HEK293 (cell line): ENCODE results near the gene MYLK3.

Experiments
- GLI2 ChIP-seq: fragments of 450-650 bp; formaldehyde crosslinking; IDR thresholded peaks from 2 replicates; pipeline ENCODE4; 2017; ENCODE audit warnings: missing biosample characterization, missing genetic modification characterization, low read depth, borderline replicate concordance
- IKZF3 ChIP-seq: fragments of 450-650 bp; IDR thresholded peaks from 2 replicates; pipeline ENCODE4 v1.5.0; 2018; ENCODE audit warnings: missing biosample characterization, mild to moderate bottlenecking, missing genetic modification characterization, moderate library complexity
- KLF7 ChIP-seq: fragments of 450-650 bp; formaldehyde crosslinking; IDR thresholded peaks from 2 replicates; pipeline ENCODE4 v1.5.1; 2016; ENCODE audit warnings: missing biosample characterization, missing genetic modification characterization, borderline replicate concordance
- MEIS1 ChIP-seq: sonication (generic); formaldehyde crosslinking; IDR thresholded peaks from 2 replicates; pipeline ENCODE4 v1.8.1; 2022; ENCODE audit warnings: missing genetic modification reagents, mild to moderate bottlenecking, borderline replicate concordance
- SALL2 ChIP-seq: fragments of 450-650 bp; formaldehyde crosslinking; IDR thresholded peaks from 2 replicates; pipeline ENCODE4 v1.5.0; 2017; ENCODE audit warnings: missing biosample characterization, mild to moderate bottlenecking, missing genetic modification characterization, borderline replicate concordance
- SCRT2 ChIP-seq: fragments of 450-650 bp; formaldehyde crosslinking; IDR thresholded peaks from 2 replicates; pipeline ENCODE4 v1.5.1; 2016; ENCODE audit warnings: missing biosample characterization, missing genetic modification characterization
- TCF7L2 ChIP-seq: IDR thresholded peaks from 2 replicates; pipeline ENCODE4 v1.6.1; 2011; ENCODE audit warnings: low read depth, mild to moderate bottlenecking, inconsistent platforms, low read length, moderate library complexity, borderline replicate concordance
- TSHZ1 ChIP-seq: fragments of 450-650 bp; formaldehyde crosslinking; IDR thresholded peaks from 2 replicates; pipeline ENCODE4 v1.5.1; 2016; ENCODE audit warnings: missing biosample characterization, missing genetic modification characterization, borderline replicate concordance
- ZFP37 ChIP-seq: fragments of 450-650 bp; formaldehyde crosslinking; IDR thresholded peaks from 2 replicates; pipeline ENCODE4 v1.5.1; 2016; ENCODE audit warnings: missing biosample characterization, missing genetic modification characterization
- ZFP69B ChIP-seq: fragments of 450-650 bp; formaldehyde crosslinking; IDR thresholded peaks from 2 replicates; pipeline ENCODE4 v1.5.1; 2016; ENCODE audit warnings: missing biosample characterization, missing genetic modification characterization
- ZNF10 ChIP-seq: fragments of 450-650 bp; formaldehyde crosslinking; IDR thresholded peaks from 2 replicates; pipeline ENCODE4 v1.5.1; 2017; ENCODE audit warnings: missing biosample characterization, missing genetic modification characterization
- ZNF112 ChIP-seq: fragments of 450-650 bp; formaldehyde crosslinking; IDR thresholded peaks from 2 replicates; pipeline ENCODE4 v1.5.0; 2017; ENCODE audit warnings: missing biosample characterization, missing genetic modification characterization
- ZNF114 ChIP-seq: fragments of 450-650 bp; formaldehyde crosslinking; IDR thresholded peaks from 2 replicates; pipeline ENCODE4 v1.5.0; 2017; ENCODE audit warnings: missing biosample characterization, missing genetic modification characterization
- ZNF148 ChIP-seq: fragments of 450-650 bp; formaldehyde crosslinking; IDR thresholded peaks from 2 replicates; pipeline ENCODE4 v1.5.0; 2017; ENCODE audit warnings: missing biosample characterization, missing genetic modification characterization, borderline replicate concordance
- ZNF155 ChIP-seq: fragments of 450-650 bp; formaldehyde crosslinking; IDR thresholded peaks from 2 replicates; pipeline ENCODE4 v1.5.1; 2016; ENCODE audit warnings: missing biosample characterization, missing genetic modification characterization
- ZNF211 ChIP-seq: fragments of 450-650 bp; formaldehyde crosslinking; IDR thresholded peaks from 2 replicates; pipeline ENCODE4 v1.5.1; 2016; ENCODE audit warnings: low read depth, missing biosample characterization, missing genetic modification characterization
- ZNF324 ChIP-seq: fragments of 450-650 bp; formaldehyde crosslinking; IDR thresholded peaks from 2 replicates; pipeline ENCODE4 v1.5.1; 2016; ENCODE audit warnings: missing biosample characterization, missing genetic modification characterization
- ZNF354C ChIP-seq: fragments of 450-650 bp; formaldehyde crosslinking; IDR thresholded peaks from 2 replicates; pipeline ENCODE4 v1.5.1; 2016; ENCODE audit warnings: missing biosample characterization, missing genetic modification characterization, low read depth, borderline replicate concordance
- ZNF423 ChIP-seq: fragments of 450-650 bp; formaldehyde crosslinking; IDR thresholded peaks from 2 replicates; pipeline ENCODE4 v1.5.1; 2016; ENCODE audit warnings: missing biosample characterization, missing genetic modification characterization
- ZNF48 ChIP-seq: fragments of 450-650 bp; formaldehyde crosslinking; IDR thresholded peaks from 2 replicates; pipeline ENCODE4 v1.5.1; 2016; ENCODE audit warnings: missing biosample characterization, missing genetic modification characterization
- ZNF501 ChIP-seq: fragments of 450-650 bp; formaldehyde crosslinking; IDR thresholded peaks from 2 replicates; pipeline ENCODE4 v1.5.1; 2016; ENCODE audit warnings: missing biosample characterization, missing genetic modification characterization
- ZNF513 ChIP-seq: fragments of 450-650 bp; IDR thresholded peaks from 2 replicates; pipeline ENCODE4 v1.5.1; 2018; ENCODE audit warnings: missing biosample characterization, missing genetic modification characterization
- ZNF548 ChIP-seq: fragments of 450-650 bp; formaldehyde crosslinking; IDR thresholded peaks from 2 replicates; pipeline ENCODE4 v1.5.1; 2016; ENCODE audit warnings: missing biosample characterization, missing genetic modification characterization
- ZNF560 ChIP-seq: fragments of 450-650 bp; formaldehyde crosslinking; IDR thresholded peaks from 2 replicates; pipeline ENCODE4 v1.5.1; 2017; ENCODE audit warnings: missing biosample characterization, missing genetic modification characterization, borderline replicate concordance
- ZNF639 ChIP-seq: fragments of 450-650 bp; formaldehyde crosslinking; IDR thresholded peaks from 2 replicates; pipeline ENCODE4 v1.5.1; 2016; ENCODE audit warnings: missing biosample characterization, missing genetic modification characterization
- ZNF704 ChIP-seq: fragments of 450-650 bp; formaldehyde crosslinking; IDR thresholded peaks from 2 replicates; pipeline ENCODE4 v1.5.1; 2016; ENCODE audit warnings: missing biosample characterization, missing genetic modification characterization
- ZNF76 ChIP-seq: fragments of 450-650 bp; formaldehyde crosslinking; IDR thresholded peaks from 2 replicates; pipeline ENCODE4; 2016; ENCODE audit warnings: low read depth, missing biosample characterization, missing genetic modification characterization, borderline replicate concordance
- ZNF768 ChIP-seq: fragments of 450-650 bp; formaldehyde crosslinking; IDR thresholded peaks from 2 replicates; pipeline ENCODE4 v1.5.1; 2018; ENCODE audit warnings: missing biosample characterization, mild to moderate bottlenecking, missing genetic modification characterization
- ZSCAN18 ChIP-seq: fragments of 450-650 bp; formaldehyde crosslinking; IDR thresholded peaks from 2 replicates; pipeline ENCODE4 v1.5.1; 2016; ENCODE audit warnings: missing biosample characterization, missing genetic modification characterization

MYLK3 gene

GRCh38 chr16:46688654-46689364 lies 59.3 kb downstream of the MYLK3 start, which contains the start of gene VPS35 (continued):
- TF ChIP-seq ZNF148 (tag by site-specific recombination) (no peak), ZNF423 (tag by site-specific recombination) (no peak), MEIS1 (CRISPR knock-in tag) (no peak), TCF7L2 (no peak), ZNF155 (tag by site-specific recombination) (no peak), ZFP69B (tag by site-specific recombination) (no peak), ZSCAN18 (tag by site-specific recombination) (no peak), IKZF3 (no peak), ZNF48 (tag by site-specific recombination) (no peak), ZNF548 (no peak), ZNF114 (tag by site-specific recombination) (no peak), ZNF324 (tag by site-specific recombination) (peak; percentile 32; the same call in 1 of the 2 replicates), SALL2 (tag by site-specific recombination) (no peak), ZNF639 (no peak), ZNF768 (tag by site-specific recombination) (no peak), ZNF501 (peak; percentile 52; the same call in 1 of the 2 replicates), ZNF211 (tag by site-specific recombination) (no peak), ZNF513 (tag by site-specific recombination) (no peak), SCRT2 (tag by site-specific recombination) (no peak), ZNF76 (tag by site-specific recombination) (no peak; the same call in 1 of the 2 replicates), KLF7 (peak; percentile 91), ZNF704 (tag by site-specific recombination) (no peak), ZNF112 (tag by site-specific recombination) (no peak), ZNF354C (no peak), ZNF10 (tag by site-specific recombination) (peak; percentile 13; the same call in 1 of the 2 replicates), ZNF560 (no peak), ZFP37 (tag by site-specific recombination) (no peak), TSHZ1 (no peak), GLI2 (tag by site-specific recombination) (no peak)
